HG03378 (cell line): ENCODE data around the gene CREB1.
A peak's percentile ranks its signal among the peaks of the same experiment; 100 is the strongest.
"Not testable (repeated sequence)": the region's sequence is repeated elsewhere in the genome, so short reads cannot be mapped to it uniquely, and the experiment has no call there.

Experiments used
- ATAC-seq: cut with Tn5 transposase; IDR thresholded peaks from one replicate; pipeline ENCODE4 v1.9.1; 2021; ENCODE audit warnings: mild to moderate bottlenecking, moderate library complexity; ENCODE audit not compliant: unreplicated experiment

CREB1 gene

GRCh38 chr2:207614824-207615223 is 85.1 kb downstream of the CREB1 start:
- no peak for ATAC-seq

GRCh38 chr2:207616185-207616584 is 86.4 kb downstream of the CREB1 start:
- no peak for ATAC-seq

- no peak for ATAC-seq
Measured at GRCh38 chr2:207617011-207617671, 87.4 kb downstream of the CREB1 start.

GRCh38 chr2:207619764-207620203 is 90.0 kb downstream of the CREB1 start:
- ATAC-seq = peak; percentile 46

- no peak for ATAC-seq
Measured at GRCh38 chr2:207621501-207622039, 91.8 kb downstream of the CREB1 start.

GRCh38 chr2:207624185-207625013 is 94.6 kb downstream of the CREB1 start:
- peak; percentile 28 for ATAC-seq

GRCh38 chr2:207625014-207625907 is 95.5 kb downstream of the CREB1 start, which contains the start of gene METTL21A:
Gene METTL21A, minus strand, starts transcription at chr2:207625394. Its CDS starts 1,019 bp downstream, at chr2:207624375.
- ATAC-seq = peak; percentile 51

- ATAC-seq = no peak
Measured at GRCh38 chr2:207629553-207629952, 99.8 kb downstream of the CREB1 start.

- no peak for ATAC-seq
Measured at GRCh38 chr2:207630491-207630890, 100.7 kb downstream of the CREB1 start.

- ATAC-seq = peak; percentile 42
Measured at GRCh38 chr2:207632575-207633493, 103.1 kb downstream of the CREB1 start.

GRCh38 chr2:207633686-207634085 is 103.9 kb downstream of the CREB1 start:
- ATAC-seq = no peak

GRCh38 chr2:207635468-207636200 is 105.9 kb downstream of the CREB1 start:
- no peak for ATAC-seq

GRCh38 chr2:207639288-207639687 is 109.5 kb downstream of the CREB1 start:
- ATAC-seq = not testable (repeated sequence)

- ATAC-seq = no peak
Measured at GRCh38 chr2:207640160-207640559, 110.4 kb downstream of the CREB1 start.

- no peak for ATAC-seq
Measured at GRCh38 chr2:207640661-207641060, 110.9 kb downstream of the CREB1 start.

- no peak for ATAC-seq
Measured at GRCh38 chr2:207643892-207644291, 114.1 kb downstream of the CREB1 start.

GRCh38 chr2:207646582-207646981 is 116.8 kb downstream of the CREB1 start:
- not testable (repeated sequence) for ATAC-seq
